ENCODE results near the gene LRRC4C. TPM values are rescaled to one million over a fixed set of nuclear protein-coding genes. Genes with fewer than 3 reads are reported as not detected.

LRRC4C gene
- total RNA-seq, 1 experiment from 2014 or later = 0.72 TPM

DNA sequence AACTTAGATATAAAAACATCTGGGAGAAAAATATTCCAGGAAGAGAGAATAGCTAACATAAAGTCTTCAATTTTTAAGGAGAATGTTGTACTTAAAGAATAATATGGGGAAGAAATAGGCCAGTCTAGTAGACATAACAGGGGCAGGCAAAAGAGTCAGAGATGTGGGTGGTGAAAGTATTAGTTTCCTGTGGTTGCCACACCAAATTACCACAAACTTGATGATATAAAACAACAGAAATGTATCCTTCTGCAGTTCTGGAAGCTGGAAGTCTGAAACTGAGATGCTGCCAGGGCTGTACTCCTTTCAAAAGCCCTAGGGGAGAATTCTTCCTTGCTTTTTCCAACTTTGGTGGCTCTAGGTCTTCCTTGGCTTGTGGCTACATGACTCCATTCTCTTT is 1309.7 kb downstream of the LRRC4C start (continued):
- TF ChIP-seq, protein P1, sequence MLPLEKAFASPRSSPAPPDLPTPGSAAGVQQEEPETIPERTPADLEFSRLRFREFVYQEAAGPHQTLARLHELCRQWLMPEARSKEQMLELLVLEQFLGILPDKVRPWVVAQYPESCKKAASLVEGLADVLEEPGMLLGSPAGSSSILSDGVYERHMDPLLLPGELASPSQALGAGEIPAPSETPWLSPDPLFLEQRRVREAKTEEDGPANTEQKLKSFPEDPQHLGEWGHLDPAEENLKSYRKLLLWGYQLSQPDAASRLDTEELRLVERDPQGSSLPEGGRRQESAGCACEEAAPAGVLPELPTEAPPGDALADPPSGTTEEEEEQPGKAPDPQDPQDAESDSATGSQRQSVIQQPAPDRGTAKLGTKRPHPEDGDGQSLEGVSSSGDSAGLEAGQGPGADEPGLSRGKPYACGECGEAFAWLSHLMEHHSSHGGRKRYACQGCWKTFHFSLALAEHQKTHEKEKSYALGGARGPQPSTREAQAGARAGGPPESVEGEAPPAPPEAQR (CRISPR knock-in tag; IDR thresholded peaks at IDR 0.05) = no peak
- TF ChIP-seq TEAD1 (CRISPR knock-in tag; IDR thresholded peaks at IDR 0.05) (no peak), SMAD4 (CRISPR knock-in tag; IDR thresholded peaks at IDR 0.05) (no peak), GTF2I (CRISPR knock-in tag; conservative IDR thresholded peaks at IDR 0.05) (no peak), USF1 (CRISPR knock-in tag; IDR thresholded peaks at IDR 0.05) (no peak)
- TF ChIP-seq, protein P2, sequence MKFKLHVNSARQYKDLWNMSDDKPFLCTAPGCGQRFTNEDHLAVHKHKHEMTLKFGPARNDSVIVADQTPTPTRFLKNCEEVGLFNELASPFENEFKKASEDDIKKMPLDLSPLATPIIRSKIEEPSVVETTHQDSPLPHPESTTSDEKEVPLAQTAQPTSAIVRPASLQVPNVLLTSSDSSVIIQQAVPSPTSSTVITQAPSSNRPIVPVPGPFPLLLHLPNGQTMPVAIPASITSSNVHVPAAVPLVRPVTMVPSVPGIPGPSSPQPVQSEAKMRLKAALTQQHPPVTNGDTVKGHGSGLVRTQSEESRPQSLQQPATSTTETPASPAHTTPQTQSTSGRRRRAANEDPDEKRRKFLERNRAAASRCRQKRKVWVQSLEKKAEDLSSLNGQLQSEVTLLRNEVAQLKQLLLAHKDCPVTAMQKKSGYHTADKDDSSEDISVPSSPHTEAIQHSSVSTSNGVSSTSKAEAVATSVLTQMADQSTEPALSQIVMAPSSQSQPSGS (CRISPR knock-in tag; IDR thresholded peaks at IDR 0.05; ENCODE audit: borderline replicate concordance, low read depth) = no peak

DNA sequence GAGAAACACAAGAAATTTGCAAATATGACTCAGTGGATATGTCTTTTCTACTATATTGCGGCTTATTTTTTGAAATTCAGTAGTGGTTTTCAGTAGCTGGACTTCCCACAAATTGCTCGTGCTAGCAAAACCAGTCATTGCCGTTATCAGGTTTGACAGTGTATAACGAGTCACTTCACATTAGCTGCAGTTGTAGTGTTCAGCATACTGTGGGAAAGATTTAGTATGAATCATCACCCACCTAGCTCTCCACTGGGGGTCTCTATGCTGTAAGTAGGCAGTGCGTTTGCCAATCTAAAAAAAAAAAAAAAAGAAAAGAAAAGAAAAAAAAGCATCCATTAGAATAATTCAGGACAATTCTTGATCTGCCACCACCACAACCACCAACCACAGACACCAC is 1318.9 kb downstream of the LRRC4C start:
- H3K27me3 Mint-ChIP-seq (ENCODE audit: low read depth) = peaks cover 34% of the 10 kb centered on the region
- no peak overlapping the region for H3K4me3 Mint-ChIP-seq
- peaks cover 35% of the 10 kb centered on the region for H3K9me3 Mint-ChIP-seq
- peaks cover 12% of the 10 kb centered on the region for H3K36me3 Mint-ChIP-seq
- no peak overlapping the region for H3K27ac Mint-ChIP-seq
- CTCF ChIA-PET = no interaction called here
- DNase-seq (ENCODE audit: low spot score) (no peak), ATAC-seq (no peak)
- no peaks in the 10 kb centered on the region for H3K4me1 Mint-ChIP-seq
- TF ChIP-seq ZNF138 (CRISPR knock-in tag; conservative IDR thresholded peaks at IDR 0.05) (no peak), MXD4 (CRISPR knock-in tag; IDR thresholded peaks at IDR 0.05; ENCODE audit: borderline replicate concordance) (no peak), ATF1 (CRISPR knock-in tag; IDR thresholded peaks at IDR 0.05) (no peak), NFATC4 (CRISPR knock-in tag; IDR thresholded peaks at IDR 0.05) (no peak), ZNF416 (CRISPR knock-in tag; IDR thresholded peaks at IDR 0.05) (no peak), CREM (CRISPR knock-in tag; IDR thresholded peaks at IDR 0.05) (no peak), GABPB1 (CRISPR knock-in tag; IDR thresholded peaks at IDR 0.05) (no peak), ZNF263 (CRISPR knock-in tag; IDR thresholded peaks at IDR 0.05; ENCODE audit: low read depth) (no peak), NFE2L1 (CRISPR knock-in tag; IDR thresholded peaks at IDR 0.05) (no peak), STAT6 (CRISPR knock-in tag; conservative IDR thresholded peaks at IDR 0.05; ENCODE audit: low read depth) (no peak), OVOL2 (CRISPR knock-in tag; IDR thresholded peaks at IDR 0.05; ENCODE audit: borderline replicate concordance) (no peak), KAT7 (CRISPR knock-in tag; IDR thresholded peaks at IDR 0.05; ENCODE audit: borderline replicate concordance) (no peak), FOXP1 (CRISPR knock-in tag; IDR thresholded peaks at IDR 0.05; ENCODE audit: borderline replicate concordance) (no peak), PRRX2 (CRISPR knock-in tag; IDR thresholded peaks at IDR 0.05) (no peak), PREB (CRISPR knock-in tag; IDR thresholded peaks at IDR 0.05; ENCODE audit: borderline replicate concordance) (no peak), ZNF121 (CRISPR knock-in tag; IDR thresholded peaks at IDR 0.05) (no peak), ESRRA (CRISPR knock-in tag; IDR thresholded peaks at IDR 0.05; ENCODE audit: borderline replicate concordance) (no peak)
- TF ChIP-seq, protein P3, sequence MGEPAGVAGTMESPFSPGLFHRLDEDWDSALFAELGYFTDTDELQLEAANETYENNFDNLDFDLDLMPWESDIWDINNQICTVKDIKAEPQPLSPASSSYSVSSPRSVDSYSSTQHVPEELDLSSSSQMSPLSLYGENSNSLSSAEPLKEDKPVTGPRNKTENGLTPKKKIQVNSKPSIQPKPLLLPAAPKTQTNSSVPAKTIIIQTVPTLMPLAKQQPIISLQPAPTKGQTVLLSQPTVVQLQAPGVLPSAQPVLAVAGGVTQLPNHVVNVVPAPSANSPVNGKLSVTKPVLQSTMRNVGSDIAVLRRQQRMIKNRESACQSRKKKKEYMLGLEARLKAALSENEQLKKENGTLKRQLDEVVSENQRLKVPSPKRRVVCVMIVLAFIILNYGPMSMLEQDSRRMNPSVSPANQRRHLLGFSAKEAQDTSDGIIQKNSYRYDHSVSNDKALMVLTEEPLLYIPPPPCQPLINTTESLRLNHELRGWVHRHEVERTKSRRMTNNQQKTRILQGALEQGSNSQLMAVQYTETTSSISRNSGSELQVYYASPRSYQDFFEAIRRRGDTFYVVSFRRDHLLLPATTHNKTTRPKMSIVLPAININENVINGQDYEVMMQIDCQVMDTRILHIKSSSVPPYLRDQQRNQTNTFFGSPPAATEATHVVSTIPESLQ (CRISPR knock-in tag; IDR thresholded peaks at IDR 0.05) = no peak
- TF ChIP-seq, protein P4, sequence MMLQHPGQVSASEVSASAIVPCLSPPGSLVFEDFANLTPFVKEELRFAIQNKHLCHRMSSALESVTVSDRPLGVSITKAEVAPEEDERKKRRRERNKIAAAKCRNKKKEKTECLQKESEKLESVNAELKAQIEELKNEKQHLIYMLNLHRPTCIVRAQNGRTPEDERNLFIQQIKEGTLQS (CRISPR knock-in tag; conservative IDR thresholded peaks at IDR 0.05) = no peak
- POLR2A ChIA-PET = no interaction called here
